GM13976 (cell line): ENCODE measurements around the gene ZNF660.
"Not testable (repeated sequence)": the region's sequence is repeated elsewhere in the genome, so short reads cannot be mapped to it uniquely, and the experiment has no call there.

Source experiments
- DNase-seq: peaks from one replicate; pipeline ENCODE4 v3.0.0; 2012; ENCODE audit warnings: low spot score
- CTCF ChIP-seq: IDR thresholded peaks from 2 replicates; pipeline ENCODE4 v1.5.1; 2012; ENCODE audit warnings: borderline replicate concordance, mild to moderate bottlenecking; ENCODE audit not compliant: insufficient read depth; ENCODE audit errors: extremely low read depth, missing control alignments, control extremely low read depth
- in situ Hi-C: fragments of 300-500 bp; cut with MboI; formaldehyde crosslinking; loops from one replicate; pipeline ENCODE4 v1.12.0; 2022; ENCODE audit warnings: low sequenced_read_pairs, mixed read lengths, inconsistent platforms; ENCODE audit not compliant: unreplicated experiment

ZNF660 gene

GRCh38 chr3:44561076-44561475 lies 23.7 kb upstream of the ZNF660 start:
- DNase-seq = no peak
- in situ Hi-C loops = no loop called here
- TF ChIP-seq CTCF = no peak

GRCh38 chr3:44562147-44562546 lies 22.6 kb upstream of the ZNF660 start:
- no peak for DNase-seq
- in situ Hi-C loops = no loop called here
- no peak for TF ChIP-seq CTCF

GRCh38 chr3:44568561-44568960 lies 16.2 kb upstream of the ZNF660 start:
- in situ Hi-C loops = no loop called here
- DNase-seq = no peak
- TF ChIP-seq CTCF = no peak

GRCh38 chr3:44571024-44571423 lies 13.7 kb upstream of the ZNF660 start:
- in situ Hi-C loops = no loop called here
- TF ChIP-seq CTCF = no peak
- no peak for DNase-seq

GRCh38 chr3:44576613-44577012 lies 8.2 kb upstream of the ZNF660 start:
- DNase-seq = no peak
- in situ Hi-C loops = no loop called here
- TF ChIP-seq CTCF = no peak

- in situ Hi-C loops = not testable (repeated sequence)
Observed at GRCh38 chr3:44577354-44577952, 7.3 kb upstream of the ZNF660 start.

GRCh38 chr3:44578316-44578715 lies 6.4 kb upstream of the ZNF660 start:
- DNase-seq, in situ Hi-C loops: not testable (repeated sequence)

More at GRCh38 chr3:44577354-44577952, 7.3 kb upstream of the ZNF660 start:
- DNase-seq = not testable (repeated sequence)

- DNase-seq, in situ Hi-C loops: not testable (repeated sequence)
Observed at GRCh38 chr3:44578924-44579515, 5.7 kb upstream of the ZNF660 start.

- in situ Hi-C loops, DNase-seq: not testable (repeated sequence)
Observed at GRCh38 chr3:44579749-44580148, 5.0 kb upstream of the ZNF660 start.

GRCh38 chr3:44580971-44581370 lies 3.8 kb upstream of the ZNF660 start:
- in situ Hi-C loops, DNase-seq: not testable (repeated sequence)
